HG03565 (cell line): Measurements from ENCODE around the gene MACIR.

Experiments
- ATAC-seq: cut with Tn5 transposase; IDR thresholded peaks from one replicate; pipeline ENCODE4 v1.9.1; 2021; ENCODE audit warnings: mild to moderate bottlenecking, moderate library complexity; ENCODE audit not compliant: unreplicated experiment

The MACIR gene

DNA sequence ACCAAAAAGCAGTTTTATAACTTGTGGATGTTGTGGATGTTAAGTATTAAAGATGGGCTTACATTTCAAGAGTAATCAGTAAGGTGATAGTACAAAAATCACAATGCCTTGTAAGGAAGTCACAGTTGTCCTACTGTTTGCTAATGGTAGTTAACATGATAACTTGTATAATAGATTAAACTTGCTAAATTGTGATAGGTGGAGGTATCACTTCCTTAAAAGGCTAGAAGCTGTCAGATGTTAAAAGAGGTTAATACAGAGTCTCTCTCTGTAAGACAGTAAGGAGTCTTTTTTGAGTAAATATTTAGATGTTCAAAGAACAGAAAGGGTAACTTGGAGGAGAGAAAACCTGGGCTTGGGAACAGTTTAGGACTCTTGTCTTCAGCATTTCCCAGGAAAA is 14.2 kb upstream of the MACIR start:
- ATAC-seq: no peak

DNA sequence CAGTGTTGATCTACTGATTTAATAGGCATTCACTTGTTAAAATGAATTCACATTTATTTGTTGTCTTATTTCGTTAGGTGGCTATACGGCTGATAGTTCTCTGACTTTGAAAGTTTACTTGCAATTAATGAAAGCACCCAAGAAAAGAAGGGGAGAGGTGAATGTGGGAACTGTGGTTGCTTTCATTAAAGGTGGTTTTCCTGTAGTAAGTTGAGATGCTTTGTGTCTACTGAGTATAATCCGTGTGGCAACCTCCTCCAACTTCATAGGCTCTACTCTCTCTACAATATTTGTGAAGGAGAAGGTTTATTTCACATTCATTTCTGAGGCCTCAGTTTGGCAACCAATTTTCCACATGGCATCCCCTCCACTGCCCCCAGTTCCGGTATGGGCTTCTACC is 12.8 kb upstream of the MACIR start:
- no peak for ATAC-seq

DNA sequence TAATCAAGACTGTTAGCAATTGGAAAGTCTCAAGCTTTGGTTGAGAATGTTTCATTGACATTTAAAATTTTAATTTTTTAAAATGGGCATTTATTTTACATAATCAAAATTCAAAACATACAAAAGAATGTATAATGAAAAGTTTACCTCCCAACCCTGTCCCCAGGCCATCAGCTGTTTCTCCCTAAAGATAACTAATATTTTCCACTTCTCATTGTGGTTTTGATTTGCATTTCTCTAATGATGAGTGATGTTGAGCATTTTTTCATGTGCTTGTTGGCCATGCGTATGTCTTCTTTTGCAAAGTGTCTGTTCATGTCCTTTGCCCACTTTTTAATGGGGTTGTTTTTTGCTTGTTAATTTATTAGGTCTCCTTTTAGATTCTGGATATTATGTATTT is 11.4 kb upstream of the MACIR start:
- ATAC-seq: no peak

DNA sequence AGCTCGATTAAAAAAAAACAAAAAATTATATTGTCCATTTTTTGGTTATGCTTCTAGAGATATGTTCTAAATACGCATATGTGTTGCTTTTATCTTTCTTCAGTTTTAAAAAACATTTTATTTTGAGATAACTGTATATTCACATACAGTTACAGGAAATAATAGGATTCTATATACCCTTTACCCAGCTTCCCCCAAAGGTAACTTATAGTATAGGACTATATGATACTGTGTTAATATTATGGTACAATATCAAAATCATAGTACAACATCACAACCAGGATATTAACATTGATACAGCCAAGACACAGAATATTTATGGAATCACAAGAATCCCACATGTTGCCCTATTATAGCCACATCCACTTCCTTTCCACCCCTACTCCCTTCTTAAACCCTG is 9.5 kb upstream of the MACIR start:
- ATAC-seq: no peak

DNA sequence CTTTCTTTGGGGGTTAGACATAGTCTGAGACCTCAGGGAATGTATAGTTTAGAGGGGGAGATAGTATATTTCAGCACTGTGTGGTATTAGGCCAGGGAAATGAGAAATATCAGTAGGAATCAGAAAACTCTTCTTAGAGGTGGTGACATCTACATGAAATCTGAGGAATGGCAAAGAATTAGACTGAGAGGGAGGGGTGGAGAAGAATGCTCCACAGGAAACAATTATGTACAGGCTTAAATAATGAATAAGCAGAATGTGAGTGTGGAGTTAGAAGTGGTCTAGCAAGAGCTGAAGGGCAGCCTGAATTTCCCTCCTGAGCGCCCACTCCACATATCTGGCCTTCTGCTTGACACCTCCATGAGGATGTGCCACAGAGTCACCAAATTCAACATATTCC is 3.6 kb upstream of the MACIR start:
- ATAC-seq: no peak

DNA sequence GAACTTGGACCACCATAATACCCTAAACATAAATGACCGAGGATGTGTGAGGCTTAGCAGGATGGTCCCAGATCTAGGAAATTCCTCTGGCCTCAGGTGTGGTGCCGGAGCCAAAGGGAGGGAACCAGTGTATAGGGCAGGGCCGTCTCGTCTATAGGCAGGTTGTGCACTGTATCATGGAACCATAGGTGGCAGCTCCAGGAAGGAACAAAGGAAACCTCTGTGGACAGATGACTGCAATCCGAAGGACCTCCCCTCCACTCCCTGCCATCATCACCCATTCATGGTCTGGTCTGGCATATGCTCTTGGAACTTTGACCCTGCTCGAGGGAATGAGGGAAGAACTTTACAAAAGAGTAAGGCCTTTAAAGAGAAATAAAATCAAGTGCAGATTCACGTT is 2.9 kb upstream of the MACIR start:
- no peak for ATAC-seq

DNA sequence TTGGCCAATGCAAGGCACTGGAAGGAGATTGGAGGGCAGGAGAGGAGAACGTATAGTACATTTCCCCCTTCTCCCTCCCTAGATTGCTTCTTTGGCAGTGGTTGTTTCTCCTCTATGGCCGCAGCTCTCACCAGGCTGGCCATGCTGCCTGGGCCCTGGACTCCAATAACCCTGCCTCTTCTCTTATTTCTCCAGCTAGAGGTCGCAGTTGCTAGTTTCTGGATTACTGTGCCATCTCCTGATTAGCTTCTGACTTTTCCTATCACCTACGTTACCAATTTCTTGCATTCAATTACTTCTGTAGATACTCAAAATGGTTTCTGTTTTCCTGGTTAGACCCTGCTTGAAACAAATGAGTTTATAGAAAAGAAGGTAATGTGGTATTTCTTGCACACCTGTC is 2.4 kb upstream of the MACIR start:
- no peak for ATAC-seq

DNA sequence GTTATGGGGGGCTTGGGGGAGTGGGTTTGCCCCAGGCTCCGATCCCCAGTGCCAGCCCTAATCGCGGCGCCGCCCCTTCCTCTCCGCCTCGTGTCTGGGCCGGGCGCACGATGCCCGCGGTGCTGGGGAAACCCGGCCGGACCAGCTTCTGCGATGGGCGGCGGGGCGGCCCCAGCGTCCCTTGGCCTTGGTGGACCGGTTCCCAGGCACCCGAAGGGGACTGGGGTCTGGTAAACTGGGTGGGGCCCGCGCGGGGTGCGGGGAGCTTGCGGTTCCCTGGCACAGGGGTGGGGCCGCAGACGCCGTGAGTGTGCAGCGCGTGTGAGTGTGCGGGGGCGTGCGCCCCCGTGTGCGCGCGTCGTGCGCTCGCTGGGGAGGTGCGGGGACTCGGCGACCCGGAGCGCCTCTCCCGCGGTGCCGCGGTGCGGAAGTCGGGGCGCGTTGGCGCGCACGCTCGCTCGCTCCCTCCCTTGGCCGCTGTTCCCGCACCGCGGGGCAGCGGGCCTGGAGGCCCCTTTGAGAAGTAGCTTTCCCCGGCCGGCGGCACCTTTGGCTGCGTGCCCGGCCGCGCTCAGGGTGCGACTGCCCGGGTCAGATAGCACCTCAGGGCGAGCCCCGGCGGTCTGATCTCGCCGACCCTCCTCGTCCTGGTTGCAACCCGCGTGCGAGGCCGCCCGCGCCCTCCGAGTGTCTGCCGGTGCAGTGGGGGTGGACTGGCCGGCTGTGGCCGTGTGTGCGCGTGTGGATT is 568 bp downstream of the MACIR start:
- ATAC-seq: peak; percentile 29

DNA sequence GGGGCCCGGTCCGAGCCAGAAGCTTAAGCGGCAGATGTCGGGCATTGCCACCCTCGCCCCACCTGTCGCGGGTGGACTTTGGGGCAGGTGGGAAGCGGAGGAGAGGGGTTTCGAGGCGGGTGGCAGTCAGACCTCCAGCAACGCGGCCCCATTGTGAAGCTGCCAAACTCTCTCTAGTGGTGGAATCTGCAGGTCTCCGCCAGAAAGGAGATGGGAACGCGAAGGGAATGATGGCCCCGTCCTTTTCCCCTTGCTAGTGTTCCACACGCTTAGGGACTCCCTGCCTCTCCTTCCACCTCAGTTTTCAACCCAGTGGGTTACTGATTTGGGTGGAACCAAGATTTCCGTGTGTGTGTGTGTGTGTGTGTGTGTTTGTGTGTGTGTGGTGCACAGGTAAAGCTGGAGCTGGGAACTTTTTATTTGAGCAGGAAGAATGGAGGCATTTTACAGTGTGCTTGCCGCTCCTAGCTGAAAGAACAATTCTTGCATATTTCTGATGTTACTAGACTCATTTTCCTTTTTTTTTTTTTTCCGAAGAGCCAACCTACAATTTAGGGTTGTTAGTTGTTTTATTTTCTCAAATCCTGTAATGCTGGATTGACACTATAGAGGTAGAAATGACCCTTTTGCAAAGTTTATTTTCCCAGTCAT is 1.3 kb downstream of the MACIR start:
- ATAC-seq: no peak

DNA sequence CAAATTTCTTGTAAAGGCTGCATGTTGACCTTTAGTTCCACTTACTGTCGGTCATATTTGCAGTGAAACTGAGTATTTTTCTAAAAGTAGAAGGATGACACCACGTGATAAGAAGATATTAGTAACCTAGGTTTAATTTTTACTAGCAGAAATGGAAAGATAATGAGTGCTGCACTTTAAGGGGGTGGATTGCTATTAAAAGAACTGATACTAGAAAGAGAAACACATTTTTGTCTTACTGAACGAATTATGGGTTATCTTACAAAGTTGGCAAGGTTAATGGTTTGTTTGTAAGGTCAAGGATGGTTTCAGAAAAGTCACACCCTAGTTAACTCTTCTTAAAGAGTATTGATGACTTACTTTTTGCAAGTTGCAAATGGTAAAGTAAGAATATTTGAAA is 2.4 kb downstream of the MACIR start:
- ATAC-seq: peak; percentile 36

DNA sequence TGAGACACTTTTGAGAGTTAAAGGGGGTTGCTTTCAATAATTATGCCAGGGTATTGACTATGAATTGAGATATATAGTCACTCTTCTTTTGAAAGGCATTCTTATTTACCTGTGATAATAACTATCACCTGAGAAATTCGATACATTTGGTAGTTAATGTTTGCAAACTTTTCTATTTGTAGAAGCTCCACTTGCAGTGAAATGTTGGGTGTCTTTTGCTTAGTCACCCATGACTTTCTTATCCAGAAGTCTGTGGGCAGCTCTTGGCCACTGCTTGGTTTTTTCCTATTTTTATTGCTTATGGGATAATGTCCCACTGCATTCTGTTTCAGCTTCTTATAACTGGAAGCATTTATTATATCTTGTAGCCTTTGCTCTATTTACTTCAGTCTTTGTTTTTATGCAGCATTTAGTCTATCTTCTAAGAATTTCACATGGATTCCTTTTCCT is 3.9 kb downstream of the MACIR start:
- no peak for ATAC-seq

DNA sequence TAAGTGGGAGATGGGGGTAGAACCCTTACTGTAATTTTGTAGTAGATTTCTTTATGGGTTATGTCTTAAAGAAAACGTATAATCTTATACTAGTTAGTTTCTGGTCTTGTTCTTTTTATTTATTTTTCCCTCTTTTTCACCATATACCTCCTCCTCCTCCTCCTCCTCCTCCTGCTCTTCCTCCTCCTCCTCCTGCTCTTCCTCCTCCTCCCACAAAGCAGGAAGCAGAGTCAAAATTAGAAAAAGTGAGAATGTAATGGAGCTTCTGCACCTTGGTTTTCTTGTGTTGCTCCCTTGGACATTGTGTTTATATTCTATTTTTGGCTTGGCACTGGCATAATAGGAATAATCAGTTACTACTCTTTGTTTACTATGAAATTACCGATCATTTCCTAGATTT is 4.5 kb downstream of the MACIR start:
- no peak for ATAC-seq

DNA sequence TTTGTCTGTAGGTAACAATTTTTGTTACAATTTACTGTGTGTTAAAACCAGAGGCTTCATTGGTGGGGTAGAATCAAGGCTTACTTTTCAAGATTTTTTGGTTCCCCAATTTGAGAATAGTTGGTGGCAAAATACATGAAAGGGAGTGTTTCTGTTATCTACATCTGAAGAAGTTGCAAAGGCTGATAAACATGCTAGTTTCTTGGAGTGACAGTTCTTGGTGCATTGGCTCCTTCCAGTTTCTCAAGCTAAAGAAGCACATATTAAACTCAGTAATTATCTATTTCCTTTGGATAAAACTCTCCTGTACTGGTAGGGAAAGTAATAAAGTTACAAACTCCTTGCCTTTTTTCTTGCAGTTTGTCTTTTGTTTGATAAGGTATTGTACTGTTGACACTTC is 5.9 kb downstream of the MACIR start:
- no peak for ATAC-seq

DNA sequence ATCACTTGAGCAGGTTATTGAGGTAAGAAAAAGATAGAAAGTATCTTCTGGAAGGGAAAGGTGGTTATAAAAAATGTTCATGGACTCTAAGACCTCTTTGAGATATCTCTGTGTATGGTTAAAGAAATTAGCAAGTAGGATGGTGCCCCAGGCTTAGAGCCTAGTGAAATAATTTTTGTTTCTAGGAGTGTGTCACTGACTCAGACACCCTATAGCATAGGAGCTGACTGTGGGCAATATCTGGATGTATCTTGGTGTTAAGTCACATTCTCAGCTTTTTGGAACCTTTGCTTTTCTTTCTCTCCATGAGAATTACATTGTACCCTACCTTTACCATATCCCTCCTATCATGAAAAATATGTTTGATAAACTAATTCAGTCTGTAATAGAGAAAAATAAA is 12.0 kb downstream of the MACIR start:
- no peak for ATAC-seq

DNA sequence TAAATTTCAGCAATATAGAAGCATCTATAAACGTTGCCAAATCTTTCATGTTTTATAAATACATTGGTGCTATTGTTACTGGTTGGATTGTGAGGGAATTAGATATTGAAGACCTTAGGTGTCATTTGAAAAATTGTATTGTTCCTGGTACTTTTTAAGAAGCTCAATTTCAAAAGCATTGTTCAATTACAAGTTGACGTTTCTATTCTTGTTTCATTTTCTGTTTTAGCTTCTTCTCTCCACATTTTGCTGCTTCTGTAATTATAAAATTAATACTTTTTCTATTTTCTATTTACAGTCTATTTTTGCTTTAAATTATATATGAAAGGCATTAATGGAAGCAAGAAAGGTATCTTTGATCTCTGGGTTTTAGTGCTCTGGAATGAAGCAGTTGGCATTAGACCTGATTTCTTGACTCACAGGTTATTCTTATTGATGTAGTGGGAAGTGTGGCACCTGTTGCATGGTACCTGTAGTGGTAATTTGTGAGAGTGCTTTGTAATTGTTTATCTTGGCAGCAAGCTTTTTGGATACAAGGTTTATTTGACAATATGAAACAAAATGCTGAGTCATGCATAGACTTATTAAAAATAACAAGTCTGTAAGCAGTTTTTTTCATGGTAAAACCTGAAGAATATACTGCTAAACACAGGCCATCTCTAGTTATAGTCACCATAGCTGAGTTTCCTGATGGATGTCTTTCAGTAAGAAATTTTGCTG is 13.2 kb downstream of the MACIR start:
- no peak for ATAC-seq

DNA sequence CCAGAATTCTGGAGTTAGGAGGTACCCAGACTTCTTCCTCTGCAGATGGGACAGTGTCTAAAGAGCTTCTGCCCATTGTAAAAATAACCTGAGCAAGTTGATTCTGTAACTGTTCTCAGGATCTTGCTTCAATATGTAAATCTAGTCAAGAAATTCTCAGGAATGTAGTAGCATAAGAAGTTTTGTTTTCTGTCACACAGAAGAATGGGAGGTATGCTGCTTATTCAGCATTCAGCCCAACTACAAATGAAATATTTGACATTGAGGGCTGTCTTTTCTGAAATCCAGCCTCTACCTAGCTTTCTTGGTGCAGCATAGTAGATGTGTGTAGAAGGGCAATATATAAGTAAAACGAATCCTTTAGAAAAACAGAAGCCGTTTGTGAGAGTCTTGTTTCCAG is 13.8 kb downstream of the MACIR start:
- no peak for ATAC-seq

DNA sequence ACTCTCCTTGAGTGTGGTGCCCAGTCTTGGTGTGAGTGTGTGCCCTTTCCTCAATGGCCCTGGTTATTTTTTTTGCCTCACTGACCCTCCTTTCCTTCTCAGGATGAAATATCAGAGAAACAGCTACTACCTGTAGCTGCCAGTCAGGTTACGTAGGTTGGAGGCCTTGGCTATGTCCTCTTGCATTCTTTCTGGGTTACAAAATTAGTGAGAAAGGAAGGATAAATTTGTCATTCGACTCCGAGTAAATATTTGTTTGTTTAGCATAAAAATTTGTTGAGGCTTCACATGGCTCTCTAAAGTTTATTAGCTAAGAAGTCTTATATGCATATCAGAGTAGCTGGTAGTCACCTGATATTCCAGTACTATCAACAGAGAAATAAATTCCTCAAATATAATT is 15.4 kb downstream of the MACIR start:
- ATAC-seq: no peak

DNA sequence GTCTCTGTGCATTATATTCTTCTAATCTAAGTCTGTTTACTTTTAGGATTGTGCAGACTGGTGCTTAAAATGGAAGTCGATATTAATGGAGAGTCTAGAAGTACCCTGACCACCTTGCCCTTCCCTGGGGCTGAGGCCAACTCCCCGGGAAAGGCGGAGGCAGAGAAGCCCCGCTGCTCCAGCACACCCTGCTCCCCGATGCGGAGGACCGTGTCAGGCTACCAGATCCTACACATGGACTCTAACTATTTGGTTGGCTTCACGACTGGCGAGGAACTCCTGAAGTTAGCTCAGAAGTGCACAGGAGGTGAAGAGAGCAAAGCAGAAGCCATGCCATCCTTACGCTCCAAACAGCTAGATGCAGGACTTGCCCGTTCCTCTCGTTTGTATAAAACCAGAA is 17.3 kb downstream of the MACIR start:
- ATAC-seq: no peak

DNA sequence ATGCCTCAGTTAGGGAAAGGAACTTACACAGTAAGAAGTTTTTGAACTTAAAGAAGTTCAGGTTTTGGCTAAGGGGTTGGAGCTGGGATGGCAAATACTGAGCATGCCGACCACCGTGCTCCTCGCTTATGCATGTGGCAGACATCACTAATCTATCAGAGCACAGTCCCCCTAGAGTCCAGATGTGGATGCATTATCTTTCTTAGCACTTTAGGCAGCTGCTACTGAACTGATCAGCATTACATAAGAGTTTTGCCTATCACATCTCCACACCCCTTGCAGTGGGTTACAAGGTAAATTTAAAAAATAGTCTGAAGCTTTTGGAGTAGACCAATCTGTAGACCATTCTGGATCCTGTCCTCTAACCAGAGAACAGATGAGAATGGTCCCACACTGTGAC is 22.4 kb downstream of the MACIR start:
- no peak for ATAC-seq

DNA sequence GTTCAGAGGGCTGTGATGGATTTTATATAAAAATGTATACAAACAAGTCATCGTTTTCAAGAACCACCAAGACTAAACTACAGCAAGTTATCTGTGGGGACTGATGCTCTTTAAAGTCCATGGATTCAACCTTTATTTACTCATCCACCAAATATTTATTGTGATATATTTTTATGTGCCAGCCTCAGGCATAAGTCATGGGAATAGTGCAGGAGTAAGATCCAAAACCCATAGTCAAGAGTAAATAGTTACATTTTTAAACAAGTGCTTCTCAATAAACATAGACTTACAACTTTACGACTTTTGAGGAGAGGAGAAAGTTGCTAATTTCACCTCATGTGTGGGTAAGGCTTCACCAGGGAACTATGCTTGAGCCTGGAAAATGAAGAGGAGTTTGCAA is 24.6 kb downstream of the MACIR start:
- no peak for ATAC-seq

DNA sequence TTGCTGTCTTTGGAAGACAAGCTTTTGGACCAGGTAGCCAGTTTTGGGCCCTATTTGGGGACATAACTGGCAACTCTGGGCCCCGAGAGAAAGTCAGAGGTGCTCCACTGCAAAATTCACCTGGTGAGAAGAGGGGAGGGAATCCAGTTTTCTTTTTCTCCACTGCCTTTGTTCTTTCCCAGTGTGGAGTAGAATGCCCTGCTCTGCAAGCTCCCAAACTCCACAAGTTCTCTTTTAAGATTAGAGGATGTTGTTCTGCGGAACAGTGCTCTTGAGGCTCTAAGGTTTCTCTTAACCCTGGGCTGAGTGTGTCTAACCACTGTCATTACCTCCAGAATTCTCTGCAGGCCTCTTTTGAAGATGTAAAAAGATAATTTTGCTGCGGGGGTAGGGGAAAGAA is 25.3 kb downstream of the MACIR start:
- no peak for ATAC-seq

DNA sequence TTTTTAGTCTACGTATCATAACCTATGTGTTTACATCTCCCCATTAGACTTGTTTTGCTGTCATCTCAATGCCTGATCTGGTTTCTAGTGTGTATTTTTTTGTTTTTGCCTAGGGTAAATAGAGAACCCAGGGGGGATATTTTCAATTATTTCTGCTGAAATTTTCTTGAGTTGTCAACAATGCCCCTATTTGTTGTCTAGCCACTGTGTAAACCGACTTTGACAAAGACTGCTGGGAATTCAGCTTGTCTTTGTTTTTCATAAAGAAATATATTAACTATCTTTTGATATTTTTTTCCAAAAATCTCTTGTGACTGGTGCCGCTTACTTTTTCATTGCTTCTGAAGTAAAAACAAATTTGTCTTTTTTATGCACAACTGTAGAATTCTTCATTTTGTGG is 28.1 kb downstream of the MACIR start:
- ATAC-seq: no peak
